Fibroblast of lung (primary cell): ENCODE measurements around the gene ARHGAP28.

ENCODE experiments used
- EZH2 ChIP-seq: IDR thresholded peaks from 2 replicates; pipeline ENCODE4 v1.5.1; 2012; ENCODE audit warnings: low read length, control low read depth, mild to moderate bottlenecking; ENCODE audit errors: missing control alignments
- TF ChIP-seq, protein P1 (sequence below), 2 donors: IDR thresholded peaks in 1 of 2; conservative IDR thresholded peaks in 1 of 2; 1 replicate in 1 of 2; 2 replicates in 1 of 2; pipeline ENCODE4 v1.5.1; 2011 to 2012; ENCODE audit warnings: low read length in 2 of 2, control low read depth in 1 of 2, inconsistent platforms in 1 of 2, low read depth in 1 of 2, mild to moderate bottlenecking in 1 of 2

GRCh38 chr18:6738622-6739021 lies 9.1 kb downstream of the ARHGAP28 start:
- TF ChIP-seq, protein P1, sequence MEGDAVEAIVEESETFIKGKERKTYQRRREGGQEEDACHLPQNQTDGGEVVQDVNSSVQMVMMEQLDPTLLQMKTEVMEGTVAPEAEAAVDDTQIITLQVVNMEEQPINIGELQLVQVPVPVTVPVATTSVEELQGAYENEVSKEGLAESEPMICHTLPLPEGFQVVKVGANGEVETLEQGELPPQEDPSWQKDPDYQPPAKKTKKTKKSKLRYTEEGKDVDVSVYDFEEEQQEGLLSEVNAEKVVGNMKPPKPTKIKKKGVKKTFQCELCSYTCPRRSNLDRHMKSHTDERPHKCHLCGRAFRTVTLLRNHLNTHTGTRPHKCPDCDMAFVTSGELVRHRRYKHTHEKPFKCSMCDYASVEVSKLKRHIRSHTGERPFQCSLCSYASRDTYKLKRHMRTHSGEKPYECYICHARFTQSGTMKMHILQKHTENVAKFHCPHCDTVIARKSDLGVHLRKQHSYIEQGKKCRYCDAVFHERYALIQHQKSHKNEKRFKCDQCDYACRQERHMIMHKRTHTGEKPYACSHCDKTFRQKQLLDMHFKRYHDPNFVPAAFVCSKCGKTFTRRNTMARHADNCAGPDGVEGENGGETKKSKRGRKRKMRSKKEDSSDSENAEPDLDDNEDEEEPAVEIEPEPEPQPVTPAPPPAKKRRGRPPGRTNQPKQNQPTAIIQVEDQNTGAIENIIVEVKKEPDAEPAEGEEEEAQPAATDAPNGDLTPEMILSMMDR (conservative IDR thresholded peaks at IDR 0.05 in 1 of 2, IDR thresholded peaks at IDR 0.05 in 1 of 2; ENCODE audit: low read depth in 1 of 2, low read length in 2 of 2), result no peak
- TF ChIP-seq EZH2, result no peak
